ENCODE results near the gene HPX.
"Not testable (repeated sequence)": the region's sequence is repeated elsewhere in the genome, so short reads cannot be mapped to it uniquely, and the experiment has no call there.

Gene HPX

GRCh38 chr11:6397156-6397555 is 43.6 kb downstream of the HPX start:
- Histone ChIP-seq H3K9me3 (ENCODE audit: insufficient read depth, low read length, severe bottlenecking) (no peaks in the 10 kb centered on the region), H3K27me3 (ENCODE audit: insufficient read depth, low read length, poor library complexity) (no peaks in the 10 kb centered on the region), H2AFZ (ENCODE audit: low read depth, low read length) (no peak overlapping the region), H3K27ac (ENCODE audit: low read length) (no peak overlapping the region), H3K36me3 (ENCODE audit: insufficient read depth, low read length) (no peaks in the 10 kb centered on the region), H4K20me1 (ENCODE audit: insufficient read depth, low read length) (peaks cover 8% of the 10 kb centered on the region; the same call in 1 of the 2 replicates), H3K9ac (ENCODE audit: low read depth, low read length) (no peak overlapping the region), H3K4me2 (ENCODE audit: insufficient read depth, low read length) (no peak overlapping the region), H3K79me2 (ENCODE audit: insufficient read depth, low read length) (no peaks in the 10 kb centered on the region), H3K4me1 (ENCODE audit: insufficient read depth, low read length) (peaks cover 17% of the 10 kb centered on the region), H3K4me3 (ENCODE audit: low read depth in 1 of 2, low read length in 2 of 2) (no peak overlapping the region)
- TF ChIP-seq CTCF (IDR thresholded peaks at IDR 0.05; ENCODE audit: borderline replicate concordance, extremely low read depth, low read length, poor library complexity, severe bottlenecking) (no peak), EZH2 (IDR thresholded peaks at IDR 0.05; ENCODE audit: borderline replicate concordance, low read depth, low read length, severe bottlenecking) (no peak)
- no peak for ATAC-seq (ENCODE audit: insufficient read depth, low read depth)
- DNase-seq: no peak

- Histone ChIP-seq H3K4me1 (ENCODE audit: insufficient read depth, low read length) (peaks cover 15% of the 10 kb centered on the region), H3K9me3 (ENCODE audit: insufficient read depth, low read length, severe bottlenecking) (no peaks in the 10 kb centered on the region), H3K9ac (ENCODE audit: low read depth, low read length) (no peak overlapping the region), H3K4me3 (ENCODE audit: low read depth in 1 of 2, low read length in 2 of 2) (no peak overlapping the region), H3K36me3 (ENCODE audit: insufficient read depth, low read length) (no peaks in the 10 kb centered on the region), H3K27me3 (ENCODE audit: insufficient read depth, low read length, poor library complexity) (no peaks in the 10 kb centered on the region), H4K20me1 (ENCODE audit: insufficient read depth, low read length) (peaks cover 10% of the 10 kb centered on the region; the same call in 1 of the 2 replicates), H3K79me2 (ENCODE audit: insufficient read depth, low read length) (no peaks in the 10 kb centered on the region), H3K27ac (ENCODE audit: low read length) (no peak overlapping the region), H3K4me2 (ENCODE audit: insufficient read depth, low read length) (no peak overlapping the region), H2AFZ (ENCODE audit: low read depth, low read length) (no peak overlapping the region)
- DNase-seq (no peak), ATAC-seq (ENCODE audit: insufficient read depth, low read depth) (no peak)
- no peak for TF ChIP-seq EZH2 (IDR thresholded peaks at IDR 0.05; ENCODE audit: borderline replicate concordance, low read depth, low read length, severe bottlenecking)
- TF ChIP-seq CTCF (IDR thresholded peaks at IDR 0.05; ENCODE audit: borderline replicate concordance, extremely low read depth, low read length, poor library complexity, severe bottlenecking): no peak
Measured at GRCh38 chr11:6395470-6396060, 45.2 kb downstream of the HPX start.

- H3K27me3 ChIP-seq (ENCODE audit: insufficient read depth, low read length, poor library complexity): no peaks in the 10 kb centered on the region
- no peaks in the 10 kb centered on the region for H3K79me2 ChIP-seq (ENCODE audit: insufficient read depth, low read length)
- ATAC-seq (ENCODE audit: insufficient read depth, low read depth) (no peak), DNase-seq (no peak)
- no peak overlapping the region for H3K4me2 ChIP-seq (ENCODE audit: insufficient read depth, low read length)
- TF ChIP-seq CTCF (IDR thresholded peaks at IDR 0.05; ENCODE audit: borderline replicate concordance, extremely low read depth, low read length, poor library complexity, severe bottlenecking) (no peak), EZH2 (IDR thresholded peaks at IDR 0.05; ENCODE audit: borderline replicate concordance, low read depth, low read length, severe bottlenecking) (no peak)
- no peak overlapping the region for H3K4me3 ChIP-seq (ENCODE audit: low read depth in 1 of 2, low read length in 2 of 2)
- H3K9me3 ChIP-seq (ENCODE audit: insufficient read depth, low read length, severe bottlenecking): no peaks in the 10 kb centered on the region
- no peak overlapping the region for H2AFZ ChIP-seq (ENCODE audit: low read depth, low read length)
- no peak overlapping the region for H3K9ac ChIP-seq (ENCODE audit: low read depth, low read length)
- peaks cover 26% of the 10 kb centered on the region for H3K4me1 ChIP-seq (ENCODE audit: insufficient read depth, low read length)
- H4K20me1 ChIP-seq (ENCODE audit: insufficient read depth, low read length): peaks cover 10% of the 10 kb centered on the region; the same call in 1 of the 2 replicates
- no peak overlapping the region for H3K27ac ChIP-seq (ENCODE audit: low read length)
- H3K36me3 ChIP-seq (ENCODE audit: insufficient read depth, low read length): no peaks in the 10 kb centered on the region
Measured at GRCh38 chr11:6393989-6394670, 46.7 kb downstream of the HPX start.

- H3K4me2 ChIP-seq (ENCODE audit: insufficient read depth, low read length); H3K27me3 ChIP-seq (ENCODE audit: insufficient read depth, low read length, poor library complexity); H3K27ac ChIP-seq (ENCODE audit: low read length); DNase-seq; H2AFZ ChIP-seq (ENCODE audit: low read depth, low read length); H3K9me3 ChIP-seq (ENCODE audit: insufficient read depth, low read length, severe bottlenecking); H3K36me3 ChIP-seq (ENCODE audit: insufficient read depth, low read length); H3K9ac ChIP-seq (ENCODE audit: low read depth, low read length); H3K4me3 ChIP-seq (ENCODE audit: low read depth in 1 of 2, low read length in 2 of 2); ATAC-seq (ENCODE audit: insufficient read depth, low read depth); H3K79me2 ChIP-seq (ENCODE audit: insufficient read depth, low read length); H4K20me1 ChIP-seq (ENCODE audit: insufficient read depth, low read length): not testable (repeated sequence)
- peaks cover 26% of the 10 kb centered on the region for H3K4me1 ChIP-seq (ENCODE audit: insufficient read depth, low read length)
Measured at GRCh38 chr11:6392251-6392650, 48.5 kb downstream of the HPX start.

Measured in DND-41 (cell line).